Naive thymus-derived CD4-positive, alpha-beta T cell (primary cell): ENCODE results near the gene ACTL10. TPM values are rescaled to one million over a fixed set of nuclear protein-coding genes. Genes with fewer than 3 reads are reported as not detected.

ENCODE experiments used
- ATAC-seq: fragments of 150-1000 bp; cut with Tn5 transposase; 2 replicates; pipeline ENCODE4 v1.10.0; 2021; ENCODE audit warnings: mild to moderate bottlenecking, moderate library complexity
- CTCF ChIA-PET: fragments of 350-600 bp; sonication (Branson Sonifier 250); formaldehyde crosslinking; loops from one replicate; lab custom pipeline; 2021; ENCODE audit warnings: antibody characterized with exemption; lab: Charles Lee
- POLR2A ChIA-PET: fragments of 350-600 bp; sonication (Branson Sonifier 250); formaldehyde crosslinking; loops from one replicate; lab custom pipeline; 2021; ENCODE audit warnings: antibody characterized with exemption, inconsistent platforms; lab: Charles Lee
- DNase-seq, 9 donors: peaks; one replicate each; pipeline versions ENCODE4 v3.0.0 to v3.0.0-alpha.2; 2020 to 2022; ENCODE audit warnings: mixed read lengths in 1 of 9
- H3K27ac ChIP-seq: one replicate; pipeline ENCODE4 v1.7.0; 2013; ENCODE audit warnings: mild to moderate bottlenecking, low read depth, low read length, moderate library complexity
- H3K27me3 ChIP-seq, 2 donors: one replicate each; pipeline ENCODE4 v1.7.0; 2013; ENCODE audit warnings: low read length in 2 of 2, mild to moderate bottlenecking in 2 of 2, moderate library complexity in 2 of 2; ENCODE audit not compliant: control insufficient read depth in 2 of 2, insufficient read depth in 2 of 2
- H3K36me3 ChIP-seq, 3 experiments: 1 replicate in 2 of 3; 2 replicates in 1 of 3; pipeline ENCODE4 v1.7.0; 2013; ENCODE audit warnings: low read length in 3 of 3, mild to moderate bottlenecking in 3 of 3, moderate library complexity in 1 of 3; ENCODE audit not compliant: insufficient read depth in 3 of 3, control insufficient read depth in 2 of 3
- H3K4me1 ChIP-seq, 2 donors: one replicate each; pipeline ENCODE4 v1.7.0; 2013; ENCODE audit warnings: low read length in 2 of 2, mild to moderate bottlenecking in 2 of 2, moderate library complexity in 1 of 2; ENCODE audit not compliant: control insufficient read depth in 2 of 2, insufficient read depth in 2 of 2
- H3K4me3 ChIP-seq: 2 replicates; pipeline ENCODE4 v1.7.0; 2013; ENCODE audit warnings: mild to moderate bottlenecking, low read length
- H3K9me3 ChIP-seq, 3 experiments: 1 replicate in 2 of 3; 2 replicates in 1 of 3; pipeline ENCODE4 v1.7.0; 2013; ENCODE audit warnings: low read length in 3 of 3; ENCODE audit not compliant: control insufficient read depth in 2 of 3
- H3K27ac Mint-ChIP-seq, 9 donors: one replicate each; pipeline ENCODE4 v1.8.0; 2020 to 2022; ENCODE audit warnings: mixed read lengths in 9 of 9, mild to moderate bottlenecking in 8 of 9, moderate library complexity in 5 of 9, inconsistent platforms in 2 of 9
- H3K27me3 Mint-ChIP-seq, 5 donors: one replicate each; pipeline ENCODE4 v1.8.0; 2021 to 2022; ENCODE audit warnings: mixed read lengths in 5 of 5, mild to moderate bottlenecking in 1 of 5
- H3K36me3 Mint-ChIP-seq, 5 donors: one replicate each; pipeline ENCODE4 v1.8.0; 2020 to 2022; ENCODE audit warnings: mixed read lengths in 5 of 5, mild to moderate bottlenecking in 3 of 5, inconsistent platforms in 1 of 5
- H3K4me1 Mint-ChIP-seq, 7 donors: one replicate each; pipeline ENCODE4 v1.8.0; 2020 to 2022; ENCODE audit warnings: mixed read lengths in 7 of 7, mild to moderate bottlenecking in 3 of 7, inconsistent platforms in 1 of 7
- H3K4me3 Mint-ChIP-seq, 10 donors: one replicate each; pipeline ENCODE4 v1.8.0; 2020 to 2022; ENCODE audit warnings: mild to moderate bottlenecking in 10 of 10, mixed read lengths in 10 of 10, moderate library complexity in 6 of 10, inconsistent platforms in 2 of 10
- H3K9me3 Mint-ChIP-seq, 11 donors: one replicate each; pipeline ENCODE4 v1.8.0; 2020 to 2022; ENCODE audit warnings: mixed read lengths in 11 of 11, mild to moderate bottlenecking in 4 of 11, inconsistent platforms in 1 of 11, moderate library complexity in 1 of 11
- intact Hi-C, 2 donors: fragments of 100-400 bp; cut with micrococcal nuclease; formaldehyde crosslinking; loops; one replicate each; pipeline ENCODE4 v1.15.1; 2023
- polyA plus RNA-seq, 2 donors: library from polyadenylated mRNA; unstranded; fragments of 300-500 nt; fragmentation: Illumina TruSeq; gene quantifications; one replicate each; pipeline ENCODE4 v1.2.3, GENCODE V29; 2021
- total RNA-seq, 6 experiments: library from RNA in 5 of 6; stranded (reverse) in 5 of 6; gene quantifications; 1 replicate in 5 of 6; 2 replicates in 1 of 6; pipeline ENCODE4 v1.2.3 and lab custom pipeline; 2021 to 2026

ACTL10 gene
- total and polyA plus RNA-seq, 7 experiments from 2014 or later, result 0.66 to 4.9 (median 3.2) TPM

GRCh38 chr20:33673114-33673409 lies 6.3 kb downstream of the ACTL10 start:
- Histone ChIP-seq H3K27me3 (no peaks in the 10 kb centered on the region), H3K36me3 (no peaks in the 10 kb centered on the region), H3K27ac (no peak overlapping the region), H3K4me1 (peaks cover 16 to 23% of the 10 kb centered on the region in 2 donors), H3K4me3 (no peak overlapping the region), H3K9me3 (no peaks in the 10 kb centered on the region)
- Mint-ChIP-seq H3K4me1 (peaks cover 20 to 65% (median 34%) of the 10 kb centered on the region in 7 donors), H3K27ac (peak overlapping the region in 8 of 9 donors; percentile 41 to 90 (median 72)), H3K9me3 (no peaks in the 10 kb centered on the region), H3K36me3 (peaks cover 0 to 25% (median 0%) of the 10 kb centered on the region in 5 donors), H3K27me3 (no peaks in the 10 kb centered on the region), H3K4me3 (peak overlapping the region; percentile 85 to 95 (median 87))
- intact Hi-C loops, result loop anchor here in 1 of 2 donors (5.0 kb wide), 1 partner anchor 439 kb away; the partner anchor contains the start of gene EIF2S2
- ATAC-seq (no peak), DNase-seq (no peak)
- POLR2A ChIA-PET, result interaction anchor here (0.8 to 4.8 kb wide), 2 partner anchors 10 to 17 kb away, joined by 3 to 32 read pairs; partner anchors contain the start of gene C20orf144
- CTCF ChIA-PET, result no interaction called here

- no peaks in the 10 kb centered on the region for H3K27me3 ChIP-seq
- no peaks in the 10 kb centered on the region for H3K9me3 ChIP-seq
- Mint-ChIP-seq H3K4me1 (peaks cover 24 to 64% (median 38%) of the 10 kb centered on the region in 7 donors), H3K9me3 (no peaks in the 10 kb centered on the region), H3K4me3 (peak overlapping the region; percentile 85 to 95 (median 87)), H3K27me3 (no peaks in the 10 kb centered on the region), H3K36me3 (peaks cover 0 to 25% (median 0%) of the 10 kb centered on the region in 5 donors), H3K27ac (peak overlapping the region in 8 of 9 donors; percentile 17 to 90 (median 79))
- intact Hi-C loops, result loop anchor here (1.0 to 5.0 kb wide), 5 partner anchors 7 to 439 kb away; partner anchors contain the start of genes ACTL10 (in 1 of the 2), E2F1 (in 1 of the 2), EIF2S2 (in 1 of the 2) and PXMP4 (in 1 of the 2)
- peak overlapping the region; percentile 50 for H3K4me3 ChIP-seq
- ChIA-PET CTCF (interaction anchor here (0.5 kb wide), 1 partner anchor 81 kb away, joined by 10 read pairs; no protein-coding TSS in a partner anchor), POLR2A (interaction anchor here (0.8 to 4.8 kb wide), 3 partner anchors 10 to 46 kb away, joined by 3 to 32 read pairs (median 3); partner anchors contain the start of genes C20orf144 and PXMP4)
- H3K36me3 ChIP-seq, result no peaks in the 10 kb centered on the region
- H3K27ac ChIP-seq, result peak overlapping the region; percentile 54
- peaks cover 10 to 29% of the 10 kb centered on the region in 2 donors for H3K4me1 ChIP-seq
- peak; percentile 42 for ATAC-seq
- DNase-seq, result no peak
Observed at GRCh38 chr20:33673410-33674293, 6.9 kb downstream of the ACTL10 start.

GRCh38 chr20:33674294-33675135 lies 7.8 kb downstream of the ACTL10 start, which contains the start of gene NECAB3:
Gene NECAB3, minus strand, starts transcription at chr20:33674428. Its CDS starts 76 bp downstream, at chr20:33674352.
- intact Hi-C loops, result loop anchor here (1.0 to 5.0 kb wide), 5 partner anchors 8 to 438 kb away; partner anchors contain the start of genes ACTL10 (in 1 of the 2), E2F1 (in 1 of the 2), EIF2S2 (in 1 of the 2) and PXMP4 (in 1 of the 2)
- Histone ChIP-seq H3K4me1 (peaks cover 15 to 38% of the 10 kb centered on the region in 2 donors), H3K4me3 (peak within 1 kb of the TSS; percentile 58), H3K36me3 (no peaks in the 10 kb centered on the region), H3K27ac (peak within 1 kb of the TSS; percentile 54), H3K9me3 (no peaks in the 10 kb centered on the region), H3K27me3 (no peaks in the 10 kb centered on the region)
- POLR2A ChIA-PET, result interaction anchor here (1.3 to 4.8 kb wide), 2 partner anchors 11 to 45 kb away, joined by 3 to 32 read pairs; partner anchors contain the start of genes C20orf144 and PXMP4
- ATAC-seq (peak; percentile 89), DNase-seq (peak in 6 of 9 donors; percentile 27 to 83 (median 39))
- peaks cover 30 to 69% (median 47%) of the 10 kb centered on the region in 7 donors for H3K4me1 Mint-ChIP-seq
- CTCF ChIA-PET, result interaction anchor here (0.5 kb wide), 1 partner anchor 82 kb away, joined by 10 read pairs; no protein-coding TSS in a partner anchor
- no peaks in the 10 kb centered on the region for H3K27me3 Mint-ChIP-seq
- H3K4me3 Mint-ChIP-seq, result peak within 1 kb of the TSS; percentile 85 to 95 (median 87)
- peak within 1 kb of the TSS; percentile 33 to 90 (median 80) for H3K27ac Mint-ChIP-seq
- peaks cover 0 to 28% (median 0%) of the 10 kb centered on the region in 5 donors for H3K36me3 Mint-ChIP-seq
- no peaks in the 10 kb centered on the region for H3K9me3 Mint-ChIP-seq

GRCh38 chr20:33675136-33675959 lies 8.6 kb downstream of the ACTL10 start:
- peaks cover 33 to 74% (median 52%) of the 10 kb centered on the region in 7 donors for H3K4me1 Mint-ChIP-seq
- peaks cover 23 to 46% of the 10 kb centered on the region in 2 donors for H3K4me1 ChIP-seq
- no peaks in the 10 kb centered on the region for H3K27me3 Mint-ChIP-seq
- DNase-seq (no peak), ATAC-seq (no peak)
- ChIA-PET POLR2A (interaction anchor here (1.3 to 4.8 kb wide), 2 partner anchors 12 to 44 kb away, joined by 3 to 32 read pairs; partner anchors contain the start of genes C20orf144 and PXMP4), CTCF (interaction anchor here (1.0 kb wide), 1 partner anchor 8 kb away, joined by 3 read pairs; no protein-coding TSS in a partner anchor)
- no peaks in the 10 kb centered on the region for H3K9me3 Mint-ChIP-seq
- H3K9me3 ChIP-seq, result no peaks in the 10 kb centered on the region
- H3K4me3 ChIP-seq, result no peak overlapping the region
- H3K27ac Mint-ChIP-seq, result peak overlapping the region; percentile 3 to 84 (median 41)
- intact Hi-C loops, result no loop called here
- H3K27ac ChIP-seq, result no peak overlapping the region
- peaks cover 0 to 30% (median 0%) of the 10 kb centered on the region in 5 donors for H3K36me3 Mint-ChIP-seq
- H3K27me3 ChIP-seq, result no peaks in the 10 kb centered on the region
- H3K4me3 Mint-ChIP-seq, result peak overlapping the region; percentile 63 to 87 (median 79)
- no peaks in the 10 kb centered on the region for H3K36me3 ChIP-seq

- Mint-ChIP-seq H3K4me3 (peak overlapping the region in 6 of 10 donors; percentile 17 to 70 (median 50)), H3K4me1 (peaks cover 34 to 80% (median 56%) of the 10 kb centered on the region in 7 donors), H3K27ac (peak overlapping the region in 4 of 9 donors; percentile 14 to 63 (median 54)), H3K36me3 (peaks cover 0 to 31% (median 0%) of the 10 kb centered on the region in 5 donors), H3K9me3 (no peaks in the 10 kb centered on the region), H3K27me3 (no peaks in the 10 kb centered on the region)
- Histone ChIP-seq H3K27me3 (no peaks in the 10 kb centered on the region), H3K27ac (no peak overlapping the region), H3K36me3 (no peaks in the 10 kb centered on the region), H3K4me1 (peaks cover 23 to 46% of the 10 kb centered on the region in 2 donors), H3K9me3 (no peaks in the 10 kb centered on the region), H3K4me3 (no peak overlapping the region)
- DNase-seq, result no peak
- intact Hi-C loops, result no loop called here
- no peak for ATAC-seq
- ChIA-PET CTCF (interaction anchor here (1.0 kb wide), 1 partner anchor 9 kb away, joined by 3 read pairs; no protein-coding TSS in a partner anchor), POLR2A (interaction anchor here (4.8 kb wide), 1 partner anchor 13 kb away, joined by 32 read pairs; the partner anchor contains the start of gene C20orf144)
Observed at GRCh38 chr20:33676121-33676520, 9.4 kb downstream of the ACTL10 start.
